OCI-LY3 (cell line): ENCODE results near the gene MPHOSPH6.

ENCODE experiments used
- H2AFZ ChIP-seq: fragments of 200-600, 300-600 bp; shearing (Covaris generic); 2 replicates; pipeline ENCODE4 v1.6.0; 2014; ENCODE audit warnings: antibody characterized with exemption, low read depth, low read length
- H3K27ac ChIP-seq: fragments of 200-600, 300-600 bp; sonication (generic); 2 replicates; pipeline ENCODE4 v1.5.1; 2014; ENCODE audit warnings: mild to moderate bottlenecking, low read length, moderate library complexity, mixed read lengths
- H3K27me3 ChIP-seq: fragments of 200-600, 300-600 bp; sonication (generic); 2 replicates; pipeline ENCODE4 v1.6.1; 2014; ENCODE audit warnings: low read depth, low read length, mixed read lengths
- H3K36me3 ChIP-seq: fragments of 200-600, 300-600 bp; sonication (generic); replicated peaks from 2 replicates; pipeline ENCODE3; 2014; ENCODE audit warnings: low read depth, low read length, mixed read lengths
- H3K4me1 ChIP-seq: fragments of 300-600, 200-600 bp; sonication (generic); 2 replicates; pipeline ENCODE4 v1.6.1; 2014; ENCODE audit warnings: low read length, mixed read lengths
- H3K4me2 ChIP-seq: fragments of 200-600, 300-600 bp; sonication (generic); 2 replicates; pipeline ENCODE4 v1.6.1; 2014; ENCODE audit warnings: low read length, mixed read lengths
- H3K4me3 ChIP-seq: fragments of 300-600, 200-600 bp; sonication (generic); 2 replicates; pipeline ENCODE4 v1.5.1; 2014; ENCODE audit warnings: antibody characterized with exemption, mild to moderate bottlenecking, low read length, moderate library complexity
- H3K79me2 ChIP-seq: fragments of 300-600, 200-600 bp; shearing (Covaris generic); 2 replicates; pipeline ENCODE4 v1.6.1; 2014; ENCODE audit warnings: mild to moderate bottlenecking, low read length, mixed read lengths
- H3K9ac ChIP-seq: fragments of 300-600, 200-600 bp; shearing (Covaris generic); 2 replicates; pipeline ENCODE4 v1.6.0; 2014; ENCODE audit warnings: mild to moderate bottlenecking, low read length, moderate library complexity
- H3K9me3 ChIP-seq: fragments of 200-600, 300-600 bp; shearing (Covaris generic); 2 replicates; pipeline ENCODE4 v1.6.1; 2014; ENCODE audit warnings: low read length, mixed read lengths; ENCODE audit not compliant: insufficient read depth
- H4K20me1 ChIP-seq: fragments of 200-600, 300-600 bp; sonication (generic); 2 replicates; pipeline ENCODE4 v1.6.1; 2016; ENCODE audit warnings: low read length, mixed read lengths; ENCODE audit not compliant: insufficient read depth
- CTCF ChIP-seq: fragments of 200-600, 300-600 bp; sonication (generic); IDR thresholded peaks from 2 replicates; pipeline ENCODE4 v1.5.1; 2014; ENCODE audit warnings: antibody characterized with exemption, low read length, low read depth
- EZH2phosphoT487 ChIP-seq: fragments of 200-600 bp; shearing (Covaris generic); IDR thresholded peaks from 2 replicates; pipeline ENCODE4 v1.6.1; 2018; ENCODE audit warnings: antibody characterized with exemption, mixed run types, low read depth

Gene MPHOSPH6

DNA sequence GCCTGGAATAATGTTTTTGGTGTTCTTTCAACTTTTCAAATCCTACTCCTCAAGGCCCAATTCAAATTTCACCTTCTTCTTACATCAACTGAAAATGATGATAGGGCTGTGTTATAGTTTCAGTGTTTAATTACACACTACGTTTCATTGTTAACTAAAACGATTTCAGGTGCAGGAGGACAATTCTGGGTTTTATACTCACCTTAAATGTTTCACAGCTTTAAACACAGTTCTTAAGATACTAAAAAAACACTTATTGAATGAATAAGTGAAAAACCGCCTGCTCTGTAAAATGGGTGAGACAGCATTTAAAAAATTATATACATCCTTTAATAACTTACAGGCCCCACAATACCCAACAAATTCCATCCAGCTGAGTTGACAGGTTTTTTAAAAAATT is 6.2 kb upstream of the MPHOSPH6 start:
- Histone ChIP-seq H3K27ac (no peak overlapping the region), H3K27me3 (peaks cover 70% of the 10 kb centered on the region), H2AFZ (no peak overlapping the region), H3K79me2 (no peaks in the 10 kb centered on the region), H3K4me3 (no peak overlapping the region), H3K4me2 (no peak overlapping the region), H4K20me1 (no peaks in the 10 kb centered on the region), H3K4me1 (no peaks in the 10 kb centered on the region), H3K9me3 (no peaks in the 10 kb centered on the region), H3K36me3 (no peaks in the 10 kb centered on the region), H3K9ac (no peak overlapping the region)
- TF ChIP-seq EZH2phosphoT487, result no peak
- TF ChIP-seq CTCF, result no peak

DNA sequence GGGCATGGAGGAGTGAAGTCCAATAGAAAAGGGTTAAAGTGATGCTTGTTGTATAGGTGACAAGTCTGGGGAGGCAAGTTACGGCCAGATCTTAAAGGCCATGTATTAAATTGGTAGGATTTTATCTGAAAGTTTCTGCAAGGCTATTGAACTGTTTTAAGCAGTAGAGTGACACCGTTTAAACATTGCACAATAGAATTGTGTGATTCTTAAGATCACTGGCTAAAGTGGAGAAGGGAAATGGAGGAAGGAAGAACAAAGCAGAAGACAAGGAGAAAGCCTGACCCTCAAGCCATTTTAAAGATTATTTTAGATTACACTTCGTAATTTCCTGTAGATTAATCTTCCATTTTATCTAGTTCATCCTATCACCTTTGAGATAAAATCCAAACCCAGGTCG is 5.6 kb upstream of the MPHOSPH6 start:
- no peaks in the 10 kb centered on the region for H3K79me2 ChIP-seq
- no peaks in the 10 kb centered on the region for H3K9me3 ChIP-seq
- no peaks in the 10 kb centered on the region for H4K20me1 ChIP-seq
- H3K4me2 ChIP-seq, result no peak overlapping the region
- H3K27ac ChIP-seq, result no peak overlapping the region
- H3K36me3 ChIP-seq, result no peaks in the 10 kb centered on the region
- H3K9ac ChIP-seq, result no peak overlapping the region
- H3K27me3 ChIP-seq, result peaks cover 73% of the 10 kb centered on the region
- no peak overlapping the region for H2AFZ ChIP-seq
- TF ChIP-seq EZH2phosphoT487 (no peak), CTCF (no peak)
- H3K4me1 ChIP-seq, result peaks cover under 1% of the 10 kb centered on the region; the same call in 1 of the 2 replicates
- H3K4me3 ChIP-seq, result no peak overlapping the region

GRCh38 chr16:82167670-82168069 is 2.4 kb downstream of the MPHOSPH6 start:
- Histone ChIP-seq H3K36me3 (peaks cover 40% of the 10 kb centered on the region), H4K20me1 (no peaks in the 10 kb centered on the region), H3K27ac (no peak overlapping the region), H3K4me3 (no peak overlapping the region), H3K9me3 (peaks cover 8% of the 10 kb centered on the region; the same call in 1 of the 2 replicates), H2AFZ (no peak overlapping the region), H3K4me1 (peaks cover 9% of the 10 kb centered on the region), H3K9ac (no peak overlapping the region), H3K27me3 (peaks cover 16% of the 10 kb centered on the region), H3K4me2 (no peak overlapping the region), H3K79me2 (peaks cover 42% of the 10 kb centered on the region)
- TF ChIP-seq EZH2phosphoT487 (no peak), CTCF (no peak)

GRCh38 chr16:82160226-82160625 is 9.8 kb downstream of the MPHOSPH6 start:
- H3K4me2 ChIP-seq, result no peak overlapping the region
- H4K20me1 ChIP-seq, result peaks cover 8% of the 10 kb centered on the region
- no peak overlapping the region for H2AFZ ChIP-seq
- H3K4me3 ChIP-seq, result no peak overlapping the region
- no peaks in the 10 kb centered on the region for H3K27me3 ChIP-seq
- H3K9me3 ChIP-seq, result no peaks in the 10 kb centered on the region
- peaks cover 28% of the 10 kb centered on the region for H3K79me2 ChIP-seq
- H3K36me3 ChIP-seq, result peaks cover 40% of the 10 kb centered on the region
- H3K4me1 ChIP-seq, result no peaks in the 10 kb centered on the region
- no peak overlapping the region for H3K9ac ChIP-seq
- H3K27ac ChIP-seq, result no peak overlapping the region
- no peak for TF ChIP-seq EZH2phosphoT487
- no peak for TF ChIP-seq CTCF
